PFSK-1 (cell line): ENCODE data around the gene TNS4.

Experiments
- FOXP2 ChIP-seq: optimal IDR thresholded peaks from 2 replicates; pipeline ENCODE3; 2011; ENCODE audit warnings: borderline replicate concordance, control low read depth, inconsistent platforms; ENCODE audit not compliant: insufficient read depth; ENCODE audit errors: extremely low read length, extremely low read depth
- POLR2AphosphoS5 ChIP-seq: IDR thresholded peaks from 2 replicates; pipeline ENCODE4 v1.6.1; 2012; ENCODE audit warnings: low read depth, mild to moderate bottlenecking, control low read depth, low read length, moderate library complexity
- REST ChIP-seq, 2 experiments: IDR thresholded peaks; 2 replicates each; pipeline versions ENCODE4 v1.6.1 to v1.8.0; 2011 to 2012; ENCODE audit warnings: low read depth in 2 of 2, low read length in 2 of 2, control low read depth in 1 of 2, inconsistent platforms in 1 of 2, mild to moderate bottlenecking in 1 of 2, moderate library complexity in 1 of 2; ENCODE audit not compliant: insufficient read depth in 1 of 2
- SIN3A ChIP-seq: IDR thresholded peaks from 2 replicates; pipeline ENCODE4 v1.6.1; 2012; ENCODE audit warnings: mild to moderate bottlenecking, low read length, moderate library complexity, borderline replicate concordance; ENCODE audit not compliant: insufficient read depth
- TAF1 ChIP-seq: IDR thresholded peaks from 2 replicates; pipeline ENCODE4 v1.6.1; 2012; ENCODE audit warnings: low read length, control low read depth, borderline replicate concordance; ENCODE audit not compliant: insufficient read depth

The TNS4 gene

GRCh38 chr17:40519089-40519775 is 17.8 kb upstream of the TNS4 start:
- TF ChIP-seq POLR2AphosphoS5 (no peak), SIN3A (no peak), FOXP2 (no peak), TAF1 (no peak)

GRCh38 chr17:40518401-40519088 is 17.1 kb upstream of the TNS4 start:
- TF ChIP-seq TAF1, result no peak
- no peak for TF ChIP-seq FOXP2
- no peak for TF ChIP-seq POLR2AphosphoS5
- no peak for TF ChIP-seq SIN3A
- TF ChIP-seq REST (IDR thresholded peaks at IDR 0.05; ENCODE audit: insufficient read depth in 1 of 2, low read depth in 2 of 2, low read length in 2 of 2), result no peak

- TF ChIP-seq FOXP2, result no peak
- TF ChIP-seq POLR2AphosphoS5, result no peak
- TF ChIP-seq TAF1, result no peak
- no peak for TF ChIP-seq SIN3A
- TF ChIP-seq REST (IDR thresholded peaks at IDR 0.05; ENCODE audit: insufficient read depth in 1 of 2, low read depth in 2 of 2, low read length in 2 of 2), result no peak
These were observed 16.6 kb upstream of the TNS4 start for GRCh38 chr17:40517981-40518380.

GRCh38 chr17:40517286-40517662 is 15.9 kb upstream of the TNS4 start:
- no peak for TF ChIP-seq TAF1
- no peak for TF ChIP-seq FOXP2
- TF ChIP-seq REST (IDR thresholded peaks at IDR 0.05; ENCODE audit: insufficient read depth in 1 of 2, low read depth in 2 of 2, low read length in 2 of 2), result no peak

- TF ChIP-seq FOXP2 (peak; percentile 20), POLR2AphosphoS5 (no peak)
These were observed 15.3 kb upstream of the TNS4 start for GRCh38 chr17:40516581-40517285.

- TF ChIP-seq TAF1 (no peak), SIN3A (no peak; the same call in 1 of the 2 replicates), FOXP2 (no peak), REST (IDR thresholded peaks at IDR 0.05; ENCODE audit: insufficient read depth in 1 of 2, low read depth in 2 of 2, low read length in 2 of 2) (no peak), POLR2AphosphoS5 (no peak)
These were observed 14.1 kb upstream of the TNS4 start for GRCh38 chr17:40515491-40516041.
